ENCODE results near the gene ZCCHC17.
A peak's percentile ranks its signal among the peaks of the same experiment; 100 is the strongest.

DNA sequence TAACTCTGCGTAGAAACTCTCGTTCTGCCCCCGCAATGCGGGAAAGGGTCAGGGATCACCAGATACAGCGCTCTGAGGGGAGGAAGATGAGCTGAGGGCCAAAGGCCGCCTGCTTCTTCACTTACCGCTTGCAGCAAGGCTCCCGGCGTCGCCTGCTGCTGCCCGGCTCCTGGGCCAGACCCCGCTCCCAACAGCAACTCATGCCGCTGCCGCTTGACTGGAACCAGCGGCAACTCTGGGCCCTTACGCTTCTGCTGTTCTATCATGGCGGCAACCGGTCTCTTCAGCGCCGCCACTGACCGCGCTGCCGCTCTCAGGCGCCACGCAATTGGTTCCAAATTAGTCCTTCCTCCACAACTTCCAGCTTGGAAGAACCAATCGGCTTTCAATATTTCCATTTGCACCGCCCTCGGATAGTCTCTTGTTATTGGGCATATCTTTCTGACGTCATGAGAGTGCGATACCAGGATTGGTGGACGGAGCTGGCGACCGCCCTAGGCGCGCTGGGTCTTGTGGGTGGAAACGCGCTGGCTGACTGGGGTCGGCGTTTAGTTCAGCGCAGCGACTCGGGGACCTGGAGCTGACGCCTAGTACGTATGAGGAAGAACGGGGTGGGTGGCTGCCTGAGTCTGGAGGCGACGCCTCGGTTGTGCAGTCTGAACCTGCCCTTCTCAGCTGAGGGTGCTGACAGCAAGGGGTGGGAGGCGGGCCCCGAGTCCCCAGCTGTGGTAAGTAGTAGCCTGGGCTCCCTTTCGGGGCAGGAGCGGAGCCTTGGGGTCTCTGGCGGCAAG is at the start of gene ZCCHC17, which contains the start of gene SNRNP40:
- TF ChIP-seq, protein P1, sequence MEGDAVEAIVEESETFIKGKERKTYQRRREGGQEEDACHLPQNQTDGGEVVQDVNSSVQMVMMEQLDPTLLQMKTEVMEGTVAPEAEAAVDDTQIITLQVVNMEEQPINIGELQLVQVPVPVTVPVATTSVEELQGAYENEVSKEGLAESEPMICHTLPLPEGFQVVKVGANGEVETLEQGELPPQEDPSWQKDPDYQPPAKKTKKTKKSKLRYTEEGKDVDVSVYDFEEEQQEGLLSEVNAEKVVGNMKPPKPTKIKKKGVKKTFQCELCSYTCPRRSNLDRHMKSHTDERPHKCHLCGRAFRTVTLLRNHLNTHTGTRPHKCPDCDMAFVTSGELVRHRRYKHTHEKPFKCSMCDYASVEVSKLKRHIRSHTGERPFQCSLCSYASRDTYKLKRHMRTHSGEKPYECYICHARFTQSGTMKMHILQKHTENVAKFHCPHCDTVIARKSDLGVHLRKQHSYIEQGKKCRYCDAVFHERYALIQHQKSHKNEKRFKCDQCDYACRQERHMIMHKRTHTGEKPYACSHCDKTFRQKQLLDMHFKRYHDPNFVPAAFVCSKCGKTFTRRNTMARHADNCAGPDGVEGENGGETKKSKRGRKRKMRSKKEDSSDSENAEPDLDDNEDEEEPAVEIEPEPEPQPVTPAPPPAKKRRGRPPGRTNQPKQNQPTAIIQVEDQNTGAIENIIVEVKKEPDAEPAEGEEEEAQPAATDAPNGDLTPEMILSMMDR (IDR thresholded peaks at IDR 0.05) = peak in 2 of 6 experiments; percentile 13 to 20
- TF ChIP-seq POLR2AphosphoS5 (IDR thresholded peaks at IDR 0.05) = peak; percentile 70 to 92
- TF ChIP-seq POLR2A (IDR thresholded peaks at IDR 0.05) = peak in 3 of 4 donors; percentile 82 to 91 (median 89)
- no peak for TF ChIP-seq EP300 (IDR thresholded peaks at IDR 0.05)
